GM21619 (cell line): ENCODE measurements around the gene ATG14.
"Not testable (repeated sequence)": the region's sequence is repeated elsewhere in the genome, so short reads cannot be mapped to it uniquely, and the experiment has no call there.

Experiments
- ATAC-seq: cut with Tn5 transposase; IDR thresholded peaks from one replicate; pipeline ENCODE4 v1.9.1; 2021; ENCODE audit not compliant: unreplicated experiment

Gene ATG14

GRCh38 chr14:55433880-55434804 lies 22.5 kb upstream of the ATG14 start:
- ATAC-seq, result no peak

GRCh38 chr14:55432628-55433027 lies 21.0 kb upstream of the ATG14 start:
- no peak for ATAC-seq

- ATAC-seq, result peak; percentile 81
Measured at GRCh38 chr14:55430024-55430690, 18.5 kb upstream of the ATG14 start.

GRCh38 chr14:55427439-55427838 lies 15.8 kb upstream of the ATG14 start:
- no peak for ATAC-seq

GRCh38 chr14:55426891-55427290 lies 15.3 kb upstream of the ATG14 start:
- ATAC-seq, result no peak

- no peak for ATAC-seq
Measured at GRCh38 chr14:55425091-55425490, 13.5 kb upstream of the ATG14 start.

GRCh38 chr14:55423969-55424368 lies 12.3 kb upstream of the ATG14 start:
- no peak for ATAC-seq

- not testable (repeated sequence) for ATAC-seq
Measured at GRCh38 chr14:55422338-55422737, 10.7 kb upstream of the ATG14 start.

- no peak for ATAC-seq
Measured at GRCh38 chr14:55419663-55420062, 8.0 kb upstream of the ATG14 start.

- ATAC-seq, result no peak
Measured at GRCh38 chr14:55418411-55418810, 6.8 kb upstream of the ATG14 start.

GRCh38 chr14:55417955-55418354 lies 6.3 kb upstream of the ATG14 start:
- ATAC-seq, result no peak

GRCh38 chr14:55416866-55417265 lies 5.2 kb upstream of the ATG14 start:
- ATAC-seq, result no peak

- ATAC-seq, result no peak
Measured at GRCh38 chr14:55414551-55414950, 2.9 kb upstream of the ATG14 start.

- ATAC-seq, result no peak
Measured at GRCh38 chr14:55412676-55413075, 1.0 kb upstream of the ATG14 start.

GRCh38 chr14:55410876-55411275 lies 754 bp downstream of the ATG14 start:
- no peak for ATAC-seq

- ATAC-seq, result no peak
Measured at GRCh38 chr14:55404173-55404854, 7.3 kb downstream of the ATG14 start.

GRCh38 chr14:55401751-55402150 lies 9.9 kb downstream of the ATG14 start:
- no peak for ATAC-seq

- ATAC-seq, result no peak
Measured at GRCh38 chr14:55399852-55400251, 11.8 kb downstream of the ATG14 start.

- ATAC-seq, result no peak
Measured at GRCh38 chr14:55399183-55399582, 12.4 kb downstream of the ATG14 start.

GRCh38 chr14:55398679-55399078 lies 13.0 kb downstream of the ATG14 start:
- no peak for ATAC-seq

- ATAC-seq, result no peak
Measured at GRCh38 chr14:55389330-55389729, 22.3 kb downstream of the ATG14 start.

- ATAC-seq, result no peak
Measured at GRCh38 chr14:55388160-55388559, 23.5 kb downstream of the ATG14 start.
